ENCODE measurements around the gene TOMM7.
"Not testable (repeated sequence)": the region's sequence is repeated elsewhere in the genome, so short reads cannot be mapped to it uniquely, and the experiment has no call there.

Gene TOMM7

GRCh38 chr7:22799633-22800032, 23.0 kb downstream of the TOMM7 start:
- DNase-seq: no peak
- intact Hi-C loops (cut with DNase I): no loop called here

- no peak for DNase-seq
- intact Hi-C loops (cut with DNase I): no loop called here
Measured at GRCh38 chr7:22793593-22794462, 28.8 kb downstream of the TOMM7 start.

DNA sequence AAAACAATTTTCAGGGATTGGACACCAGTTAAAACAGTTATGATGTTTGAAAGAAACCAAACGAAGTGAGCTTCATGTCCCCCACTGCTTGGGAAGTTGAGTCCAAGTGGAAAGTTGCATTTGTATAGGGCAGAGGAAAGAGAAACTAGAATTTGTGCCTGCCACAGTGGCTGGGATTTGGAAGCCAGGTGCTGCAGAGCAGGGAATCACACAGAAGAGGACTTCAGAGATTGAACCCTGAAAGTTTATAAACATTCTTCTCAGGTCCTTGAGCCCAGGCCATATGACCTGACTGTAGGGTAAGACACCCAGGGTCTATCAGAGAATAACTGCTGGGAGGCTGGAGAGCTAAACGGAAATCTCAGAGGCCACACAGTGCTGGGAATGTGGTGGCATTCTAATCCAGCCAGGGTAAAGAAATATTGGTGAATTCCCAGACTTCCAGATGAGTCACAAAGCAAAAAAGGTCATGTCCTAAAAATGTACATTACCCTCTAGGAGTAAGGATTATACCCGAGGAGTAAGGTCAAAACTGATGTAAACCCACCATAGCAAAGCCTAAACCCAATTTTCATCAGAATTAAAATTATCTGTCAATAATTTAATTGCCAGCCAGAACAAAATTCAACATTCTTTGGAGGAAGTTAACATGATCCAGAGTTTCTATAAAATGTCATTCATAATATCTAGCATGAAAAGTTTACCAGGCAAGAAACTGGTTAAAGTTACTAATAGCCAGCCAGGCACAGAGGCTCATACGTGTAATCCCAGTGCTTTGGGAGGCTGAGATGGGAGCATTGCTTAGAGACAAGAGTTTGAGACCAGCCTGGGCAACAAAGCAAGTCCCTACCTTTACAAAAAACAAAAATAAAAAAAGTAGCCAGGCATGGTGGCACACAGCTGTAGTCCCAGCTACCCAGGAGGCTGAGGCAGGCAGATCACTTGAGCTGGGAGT, 31.2 kb downstream of the TOMM7 start:
- intact Hi-C loops (cut with DNase I): no loop called here
- no peak for DNase-seq

- intact Hi-C loops (cut with DNase I): not testable (repeated sequence)
Measured at GRCh38 chr7:22790640-22791039, 32.0 kb downstream of the TOMM7 start.

DNA sequence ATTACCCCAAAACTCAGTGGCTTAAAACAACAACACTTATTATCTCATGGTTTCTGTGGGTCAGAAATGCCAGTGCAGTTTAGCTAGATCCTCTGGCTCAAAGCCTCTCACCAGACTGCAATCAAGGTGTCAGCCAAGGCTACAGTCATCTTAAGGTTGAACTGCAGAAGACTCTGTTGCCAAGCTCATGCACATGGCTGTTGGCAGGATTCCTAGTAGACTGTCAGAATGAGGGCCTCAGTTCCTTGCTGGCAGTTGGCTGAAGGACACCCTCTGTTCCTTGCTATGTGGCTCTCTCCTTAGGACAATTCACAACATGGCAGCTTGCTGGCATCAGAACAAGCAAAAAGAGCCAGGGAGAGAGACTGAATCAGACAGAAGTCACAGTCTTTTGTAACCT, 34.7 kb downstream of the TOMM7 start:
- DNase-seq: peak in 2 of 42 donors; percentile 1 to 7
- intact Hi-C loops (cut with DNase I): no loop called here

More at GRCh38 chr7:22790640-22791039, 32.0 kb downstream of the TOMM7 start:
- peak in 1 of 42 donors; percentile 1 for DNase-seq

DNA sequence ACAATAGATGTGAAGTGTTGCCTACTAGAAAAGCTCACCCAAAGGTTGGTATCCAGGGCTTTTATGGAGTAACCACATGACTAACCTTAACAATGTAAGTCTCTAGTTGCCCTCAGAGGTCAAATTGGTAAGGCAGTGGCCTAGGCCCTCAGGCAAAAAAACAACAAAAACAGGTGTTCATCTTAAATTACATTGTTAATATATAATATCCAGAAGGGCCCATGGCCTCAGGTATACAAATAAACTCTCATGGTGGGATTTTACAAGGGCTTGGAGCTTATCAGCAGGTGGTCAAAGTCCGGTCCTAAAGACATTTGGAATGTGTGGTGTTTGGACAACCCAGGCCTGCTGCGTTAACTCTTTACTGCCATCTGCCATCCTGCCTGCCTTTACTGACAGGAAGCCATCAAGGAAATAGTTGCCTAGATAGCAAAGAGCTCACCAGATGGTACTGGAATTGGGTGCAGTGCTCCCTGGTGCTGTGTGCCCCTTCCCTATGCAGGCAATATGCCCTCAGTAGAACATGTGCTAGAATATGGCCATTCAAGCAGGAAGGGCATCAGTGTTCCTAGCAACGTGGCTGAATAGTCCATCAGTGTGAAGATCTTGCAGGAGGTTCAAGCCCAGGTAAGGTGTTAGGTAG, 36.2 kb downstream of the TOMM7 start:
- intact Hi-C loops (cut with DNase I): no loop called here
- DNase-seq: no peak

- intact Hi-C loops (cut with DNase I): no loop called here
- no peak for DNase-seq
Measured at GRCh38 chr7:22784346-22784745, 38.3 kb downstream of the TOMM7 start.

DNA sequence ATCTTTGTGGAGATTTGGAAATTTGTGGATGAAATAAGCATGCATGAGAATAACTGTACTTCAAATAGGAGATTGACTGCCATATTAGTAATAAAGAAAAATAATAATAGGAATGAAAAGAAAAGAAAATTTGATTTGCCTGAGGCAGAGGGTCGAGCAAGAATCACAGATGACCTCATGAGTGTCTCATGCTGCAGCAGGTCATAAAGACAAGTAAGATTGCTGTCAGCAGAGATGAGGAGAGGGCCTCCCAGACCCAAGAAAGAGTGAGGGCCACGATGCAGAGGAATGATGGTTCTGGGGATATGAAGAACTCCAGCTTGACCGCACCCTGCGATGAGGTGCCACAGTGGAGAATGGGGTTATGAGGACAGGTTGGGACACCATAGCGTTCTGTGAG, 39.2 kb downstream of the TOMM7 start:
- no peak for DNase-seq
- intact Hi-C loops (cut with DNase I): no loop called here

GRCh38 chr7:22782616-22783232, 39.9 kb downstream of the TOMM7 start:
- intact Hi-C loops (cut with DNase I): no loop called here
- peak in 41 of 42 donors; percentile 10 to 81 (median 44) for DNase-seq

DNA sequence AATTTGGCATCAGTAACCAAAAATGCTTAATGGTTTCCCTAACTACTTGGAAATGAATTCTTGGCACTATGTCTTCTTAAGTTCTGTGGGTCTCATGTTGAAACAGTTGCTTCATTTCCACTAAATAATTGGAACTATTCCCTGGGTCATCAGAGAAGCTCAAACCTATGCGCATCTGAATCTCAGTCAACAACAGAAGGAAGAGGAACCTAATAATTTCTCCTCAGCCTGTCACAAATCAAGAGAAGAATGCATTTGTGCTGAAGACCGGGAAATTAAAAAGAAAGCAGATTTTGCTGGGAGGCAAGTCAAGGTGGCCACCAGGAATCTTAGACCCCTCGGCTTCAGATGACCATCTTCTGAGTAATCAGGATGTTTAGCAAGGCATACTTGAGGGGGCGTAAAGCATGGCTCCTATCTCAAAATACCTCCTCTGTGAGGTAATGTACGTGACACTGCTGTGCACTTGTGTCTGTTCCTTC, 41.4 kb downstream of the TOMM7 start:
- intact Hi-C loops (cut with DNase I): no loop called here
- no peak for DNase-seq

DNA sequence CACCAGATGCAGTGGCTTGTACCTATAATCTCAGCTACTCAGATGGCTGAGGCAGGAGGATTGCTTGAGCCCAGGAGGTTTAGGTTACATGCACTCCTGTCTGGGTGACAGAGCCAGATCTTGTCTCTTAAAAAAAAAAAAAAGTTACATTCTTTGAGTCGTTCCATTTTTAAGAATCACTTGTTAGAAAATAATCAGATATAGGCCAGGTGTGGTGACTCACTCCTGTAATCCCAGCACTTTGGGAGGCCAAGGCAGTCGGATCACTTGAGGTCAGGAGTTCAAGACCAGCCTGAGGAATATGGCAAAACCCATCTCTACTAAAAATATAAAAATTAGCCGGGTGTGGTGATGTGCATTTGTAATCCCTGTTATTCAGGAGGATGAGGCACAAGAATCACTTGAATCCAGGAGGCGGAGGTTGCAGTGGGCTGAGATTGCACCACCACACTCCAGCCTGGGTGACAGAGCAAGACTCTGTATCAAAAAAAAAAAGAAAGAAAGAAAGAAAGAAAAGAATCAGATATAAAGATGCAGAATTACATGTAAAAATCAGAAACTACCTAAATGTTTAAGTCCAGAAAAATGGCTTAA, 42.8 kb downstream of the TOMM7 start:
- intact Hi-C loops (cut with DNase I); DNase-seq: not testable (repeated sequence)

DNA sequence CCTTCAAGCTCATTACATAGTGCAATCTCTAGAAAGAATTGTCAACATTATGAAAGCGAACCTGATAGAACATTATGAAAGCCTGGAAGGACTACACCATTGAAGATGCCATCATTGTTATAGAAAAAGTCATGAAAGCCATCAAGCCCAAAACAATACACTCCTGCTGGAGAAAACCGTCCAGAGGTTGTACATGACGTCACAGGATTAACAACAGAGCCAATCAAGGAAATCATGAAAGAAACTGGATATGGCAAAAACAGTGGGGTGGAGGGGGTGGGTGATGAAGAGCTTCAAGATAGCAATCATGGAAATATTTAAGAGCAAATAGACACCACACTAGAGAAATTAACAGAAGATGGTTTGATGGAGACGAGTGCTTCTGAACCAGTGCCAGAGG, 45.7 kb downstream of the TOMM7 start:
- intact Hi-C loops (cut with DNase I): no loop called here
- DNase-seq: no peak

- no peak for DNase-seq
- intact Hi-C loops (cut with DNase I): no loop called here
Measured at GRCh38 chr7:22772885-22773284, 49.8 kb downstream of the TOMM7 start.

GRCh38 chr7:22771872-22772228, 50.8 kb downstream of the TOMM7 start:
- intact Hi-C loops (cut with DNase I): no loop called here

GRCh38 chr7:22771194-22771871, 51.3 kb downstream of the TOMM7 start:
- no peak for DNase-seq
- intact Hi-C loops (cut with DNase I): no loop called here

More at GRCh38 chr7:22771872-22772228, 50.8 kb downstream of the TOMM7 start:
- no peak for DNase-seq

DNA sequence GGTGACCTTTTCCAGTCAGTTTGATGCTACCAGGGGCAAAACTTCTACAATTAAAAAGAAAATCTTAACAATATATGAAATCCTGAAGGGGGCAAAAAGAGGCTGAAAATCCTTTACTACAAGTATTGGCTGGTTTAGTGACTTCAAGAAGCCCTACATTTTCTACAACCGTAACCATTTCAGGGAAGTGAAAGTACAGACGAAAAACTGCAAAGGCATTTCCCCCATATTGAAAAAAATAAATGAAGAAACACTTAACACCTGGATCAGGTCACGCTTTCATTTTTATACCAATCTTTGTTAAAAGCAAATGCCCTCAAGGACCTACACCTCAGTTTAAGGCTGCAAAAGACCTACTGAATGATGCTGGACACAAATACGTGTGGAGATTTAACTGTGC, 57.0 kb downstream of the TOMM7 start:
- intact Hi-C loops (cut with DNase I): no loop called here
- no peak for DNase-seq
